Measurements from ENCODE around the gene TLX2.

- TF ChIP-seq CTCF (IDR thresholded peaks at IDR 0.05) (no peak), POLR2A (IDR thresholded peaks at IDR 0.05) (no peak)
These were observed 12.0 kb upstream of the TLX2 start for GRCh38 chr2:74502147-74502719.

All from vagina (tissue), 2 donors.